GM12891 (cell line): Measurements from ENCODE around the gene LRRC1.

ENCODE experiments used
- DNase-seq: peaks from one replicate; pipeline ENCODE4 v3.0.0; 2011; ENCODE audit warnings: low spot score; ENCODE audit not compliant: insufficient read length
- FAIRE-seq: peaks from 2 replicates; lab custom pipeline; 2011; peaks lifted over from hg19 to GRCh38; lab: Jason Lieb, UNC
- PAX5 ChIP-seq: IDR thresholded peaks from 2 replicates; pipeline ENCODE4 v1.6.1; 2011; ENCODE audit warnings: low read length, moderate library complexity, mild to moderate bottlenecking; ENCODE audit not compliant: insufficient read depth, severe bottlenecking
- POLR2A ChIP-seq: IDR thresholded peaks from 2 replicates; pipeline ENCODE4 v1.6.1; 2011; ENCODE audit warnings: low read depth, low read length, control low read depth
- POLR2AphosphoS5 ChIP-seq: IDR thresholded peaks from 2 replicates; pipeline ENCODE4 v1.6.1; 2011; ENCODE audit warnings: low read depth, low read length, control low read depth
- POU2F2 ChIP-seq: IDR thresholded peaks from 2 replicates; pipeline ENCODE4 v1.6.1; 2011; ENCODE audit warnings: low read depth, mild to moderate bottlenecking, control low read depth, low read length, moderate library complexity
- SPI1 ChIP-seq: IDR thresholded peaks from 2 replicates; pipeline ENCODE4 v1.6.1; 2011; ENCODE audit warnings: low read depth, low read length, control low read depth
- TAF1 ChIP-seq: IDR thresholded peaks from 2 replicates; pipeline ENCODE4 v1.6.1; 2011; ENCODE audit warnings: low read depth, low read length, control low read depth

Gene LRRC1

GRCh38 chr6:53961679-53962370 lies 167.0 kb downstream of the LRRC1 start:
- no peak for TF ChIP-seq POLR2A
- TF ChIP-seq SPI1, result no peak
- TF ChIP-seq POLR2AphosphoS5, result no peak
- TF ChIP-seq TAF1, result no peak
- no peak for TF ChIP-seq POU2F2
- no peak for TF ChIP-seq PAX5
- DNase-seq (no peak), FAIRE-seq (no peak)

GRCh38 chr6:53962646-53963045 lies 167.8 kb downstream of the LRRC1 start:
- DNase-seq, result no peak
- TF ChIP-seq POLR2AphosphoS5 (no peak), POU2F2 (no peak), POLR2A (no peak), PAX5 (no peak)
- FAIRE-seq, result no peak

- no peak for DNase-seq
- TF ChIP-seq POLR2AphosphoS5, result no peak
- TF ChIP-seq PAX5, result no peak
- no peak for TF ChIP-seq TAF1
- FAIRE-seq, result no peak
Measured at GRCh38 chr6:53967415-53967814, 172.6 kb downstream of the LRRC1 start.
